SK-N-SH treated with all-trans-retinoic acid at 6 μM for 48 hours (cell line): ENCODE results near the gene PPM1G.

Source experiments
- ATAC-seq: fragments of 200-7000 bp; cut with Tn5 transposase; 3 replicates; pipeline ENCODE4 v1.9.1; 2020; ENCODE audit warnings: mild to moderate bottlenecking, moderate library complexity
- ARNTL ChIP-seq: fragments of 450-650 bp; formaldehyde crosslinking; IDR thresholded peaks from 2 replicates; pipeline ENCODE4 v1.5.0; 2020; ENCODE audit warnings: low read depth, mild to moderate bottlenecking, moderate library complexity, borderline replicate concordance
- BACH2 ChIP-seq: fragments of 250-450 bp; sonication (Bioruptor Pico); IDR thresholded peaks from 2 replicates; pipeline ENCODE4 v1.9.0; 2021; ENCODE audit warnings: mild to moderate bottlenecking, borderline replicate concordance
- ESRRG ChIP-seq: fragments of 250-450 bp; sonication (Bioruptor Pico); IDR thresholded peaks from 2 replicates; pipeline ENCODE4 v1.6.1; 2021; ENCODE audit warnings: mild to moderate bottlenecking
- GLIS3 ChIP-seq: fragments of 250-450 bp; sonication (Bioruptor Pico); IDR thresholded peaks from 2 replicates; pipeline ENCODE4 v1.5.0; 2020; ENCODE audit warnings: mild to moderate bottlenecking, moderate library complexity
- ISL1 ChIP-seq: fragments of 250-450 bp; sonication (Bioruptor Pico); IDR thresholded peaks from 2 replicates; pipeline ENCODE4 v2.1.2; 2022; ENCODE audit warnings: mild to moderate bottlenecking, moderate library complexity
- PPARA ChIP-seq: fragments of 250-450 bp; sonication (Bioruptor Pico); IDR thresholded peaks from 2 replicates; pipeline ENCODE4 v1.5.0; 2020; ENCODE audit warnings: mild to moderate bottlenecking, borderline replicate concordance
- RARB ChIP-seq: fragments of 250-450 bp; sonication (Bioruptor Pico); IDR thresholded peaks from 2 replicates; pipeline ENCODE4 v1.8.0; 2021; ENCODE audit warnings: mild to moderate bottlenecking, moderate library complexity
- SNAI2 ChIP-seq: fragments of 250-450 bp; sonication (Bioruptor Pico); IDR thresholded peaks from 2 replicates; pipeline ENCODE4 v1.5.0; 2020; ENCODE audit warnings: mild to moderate bottlenecking, moderate library complexity
- TCF4 ChIP-seq: fragments of 250-450 bp; sonication (Bioruptor Pico); IDR thresholded peaks from 2 replicates; pipeline ENCODE4 v1.8.0; 2021; ENCODE audit warnings: mild to moderate bottlenecking, moderate library complexity, borderline replicate concordance
- ZC3H10 ChIP-seq: fragments of 250-450 bp; sonication (Bioruptor Pico); IDR thresholded peaks from 2 replicates; pipeline ENCODE4 v1.5.1; 2021; ENCODE audit warnings: mild to moderate bottlenecking, moderate library complexity
- ZFP3 ChIP-seq: fragments of 250-450 bp; sonication (Bioruptor Pico); IDR thresholded peaks from 2 replicates; pipeline ENCODE4 v1.5.0; 2020; ENCODE audit warnings: mild to moderate bottlenecking, moderate library complexity
- ZFP30 ChIP-seq: fragments of 450-650 bp; formaldehyde crosslinking; IDR thresholded peaks from 2 replicates; pipeline ENCODE4 v1.5.0; 2022; ENCODE audit warnings: mild to moderate bottlenecking, moderate library complexity
- ZNF565 ChIP-seq: fragments of 450-650 bp; formaldehyde crosslinking; conservative IDR thresholded peaks from 2 replicates; pipeline ENCODE4 v1.5.0; 2020; ENCODE audit warnings: low read depth, mild to moderate bottlenecking, moderate library complexity
- ZNF70 ChIP-seq: fragments of 450-650 bp; formaldehyde crosslinking; IDR thresholded peaks from 2 replicates; pipeline ENCODE4 v1.5.0; 2020; ENCODE audit warnings: mild to moderate bottlenecking, moderate library complexity
- TF ChIP-seq, protein P1 (sequence below): fragments of 250-450 bp; sonication (Bioruptor Pico); IDR thresholded peaks from 2 replicates; pipeline ENCODE4 v1.5.0; 2020; ENCODE audit warnings: mild to moderate bottlenecking, moderate library complexity
- TF ChIP-seq, protein P2 (sequence below): fragments of 250-450 bp; sonication (Bioruptor Pico); IDR thresholded peaks from 2 replicates; pipeline ENCODE4 v1.8.0; 2020; ENCODE audit warnings: mild to moderate bottlenecking, moderate library complexity, borderline replicate concordance
- TF ChIP-seq, protein P3 (sequence below): fragments of 250-450 bp; sonication (Bioruptor Pico); IDR thresholded peaks from 2 replicates; pipeline ENCODE4 v1.5.1; 2020; ENCODE audit warnings: low read depth, mild to moderate bottlenecking, moderate library complexity
- TF ChIP-seq, protein P4 (sequence below): fragments of 250-450 bp; sonication (Bioruptor Pico); IDR thresholded peaks from 2 replicates; pipeline ENCODE4 v1.5.1; 2021; ENCODE audit warnings: mild to moderate bottlenecking, moderate library complexity
- TF ChIP-seq, protein P5 (sequence below): fragments of 250-450 bp; sonication (Bioruptor Pico); IDR thresholded peaks from 2 replicates; pipeline ENCODE4 v1.8.0; 2021; ENCODE audit warnings: low read depth, mild to moderate bottlenecking, moderate library complexity, borderline replicate concordance

PPM1G gene

DNA sequence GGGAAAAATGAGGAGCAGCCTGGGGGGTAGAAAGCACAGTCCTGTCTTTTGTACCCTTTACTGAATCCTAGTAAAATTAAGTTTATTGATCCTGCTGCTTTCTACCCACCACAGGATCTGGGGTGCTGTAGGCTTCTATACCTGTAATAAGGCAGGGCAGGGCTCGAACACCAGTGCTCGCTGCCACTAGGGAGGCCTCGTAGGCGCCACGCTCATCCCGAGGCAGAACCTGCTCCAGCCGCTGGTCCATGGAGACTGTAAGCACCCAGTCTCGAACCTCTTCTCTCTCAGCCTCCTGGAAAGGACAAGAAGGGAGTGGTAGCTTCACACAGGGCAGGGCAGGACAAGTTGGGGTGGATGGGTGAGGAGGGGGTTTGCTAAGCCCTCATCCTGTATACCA lies 35.8 kb upstream of the PPM1G start (continued):
- TF ChIP-seq, protein P1, sequence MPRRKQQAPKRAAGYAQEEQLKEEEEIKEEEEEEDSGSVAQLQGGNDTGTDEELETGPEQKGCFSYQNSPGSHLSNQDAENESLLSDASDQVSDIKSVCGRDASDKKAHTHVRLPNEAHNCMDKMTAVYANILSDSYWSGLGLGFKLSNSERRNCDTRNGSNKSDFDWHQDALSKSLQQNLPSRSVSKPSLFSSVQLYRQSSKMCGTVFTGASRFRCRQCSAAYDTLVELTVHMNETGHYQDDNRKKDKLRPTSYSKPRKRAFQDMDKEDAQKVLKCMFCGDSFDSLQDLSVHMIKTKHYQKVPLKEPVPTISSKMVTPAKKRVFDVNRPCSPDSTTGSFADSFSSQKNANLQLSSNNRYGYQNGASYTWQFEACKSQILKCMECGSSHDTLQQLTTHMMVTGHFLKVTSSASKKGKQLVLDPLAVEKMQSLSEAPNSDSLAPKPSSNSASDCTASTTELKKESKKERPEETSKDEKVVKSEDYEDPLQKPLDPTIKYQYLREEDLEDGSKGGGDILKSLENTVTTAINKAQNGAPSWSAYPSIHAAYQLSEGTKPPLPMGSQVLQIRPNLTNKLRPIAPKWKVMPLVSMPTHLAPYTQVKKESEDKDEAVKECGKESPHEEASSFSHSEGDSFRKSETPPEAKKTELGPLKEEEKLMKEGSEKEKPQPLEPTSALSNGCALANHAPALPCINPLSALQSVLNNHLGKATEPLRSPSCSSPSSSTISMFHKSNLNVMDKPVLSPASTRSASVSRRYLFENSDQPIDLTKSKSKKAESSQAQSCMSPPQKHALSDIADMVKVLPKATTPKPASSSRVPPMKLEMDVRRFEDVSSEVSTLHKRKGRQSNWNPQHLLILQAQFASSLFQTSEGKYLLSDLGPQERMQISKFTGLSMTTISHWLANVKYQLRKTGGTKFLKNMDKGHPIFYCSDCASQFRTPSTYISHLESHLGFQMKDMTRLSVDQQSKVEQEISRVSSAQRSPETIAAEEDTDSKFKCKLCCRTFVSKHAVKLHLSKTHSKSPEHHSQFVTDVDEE (CRISPR knock-in tag), result no peak
- TF ChIP-seq PPARA (CRISPR knock-in tag), result no peak
- TF ChIP-seq, protein P2, sequence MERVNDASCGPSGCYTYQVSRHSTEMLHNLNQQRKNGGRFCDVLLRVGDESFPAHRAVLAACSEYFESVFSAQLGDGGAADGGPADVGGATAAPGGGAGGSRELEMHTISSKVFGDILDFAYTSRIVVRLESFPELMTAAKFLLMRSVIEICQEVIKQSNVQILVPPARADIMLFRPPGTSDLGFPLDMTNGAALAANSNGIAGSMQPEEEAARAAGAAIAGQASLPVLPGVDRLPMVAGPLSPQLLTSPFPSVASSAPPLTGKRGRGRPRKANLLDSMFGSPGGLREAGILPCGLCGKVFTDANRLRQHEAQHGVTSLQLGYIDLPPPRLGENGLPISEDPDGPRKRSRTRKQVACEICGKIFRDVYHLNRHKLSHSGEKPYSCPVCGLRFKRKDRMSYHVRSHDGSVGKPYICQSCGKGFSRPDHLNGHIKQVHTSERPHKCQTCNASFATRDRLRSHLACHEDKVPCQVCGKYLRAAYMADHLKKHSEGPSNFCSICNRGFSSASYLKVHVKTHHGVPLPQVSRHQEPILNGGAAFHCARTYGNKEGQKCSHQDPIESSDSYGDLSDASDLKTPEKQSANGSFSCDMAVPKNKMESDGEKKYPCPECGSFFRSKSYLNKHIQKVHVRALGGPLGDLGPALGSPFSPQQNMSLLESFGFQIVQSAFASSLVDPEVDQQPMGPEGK (CRISPR knock-in tag), result no peak
- TF ChIP-seq, protein P3, sequence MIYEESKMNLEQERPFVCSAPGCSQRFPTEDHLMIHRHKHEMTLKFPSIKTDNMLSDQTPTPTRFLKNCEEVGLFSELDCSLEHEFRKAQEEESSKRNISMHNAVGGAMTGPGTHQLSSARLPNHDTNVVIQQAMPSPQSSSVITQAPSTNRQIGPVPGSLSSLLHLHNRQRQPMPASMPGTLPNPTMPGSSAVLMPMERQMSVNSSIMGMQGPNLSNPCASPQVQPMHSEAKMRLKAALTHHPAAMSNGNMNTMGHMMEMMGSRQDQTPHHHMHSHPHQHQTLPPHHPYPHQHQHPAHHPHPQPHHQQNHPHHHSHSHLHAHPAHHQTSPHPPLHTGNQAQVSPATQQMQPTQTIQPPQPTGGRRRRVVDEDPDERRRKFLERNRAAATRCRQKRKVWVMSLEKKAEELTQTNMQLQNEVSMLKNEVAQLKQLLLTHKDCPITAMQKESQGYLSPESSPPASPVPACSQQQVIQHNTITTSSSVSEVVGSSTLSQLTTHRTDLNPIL (CRISPR knock-in tag), result no peak

DNA sequence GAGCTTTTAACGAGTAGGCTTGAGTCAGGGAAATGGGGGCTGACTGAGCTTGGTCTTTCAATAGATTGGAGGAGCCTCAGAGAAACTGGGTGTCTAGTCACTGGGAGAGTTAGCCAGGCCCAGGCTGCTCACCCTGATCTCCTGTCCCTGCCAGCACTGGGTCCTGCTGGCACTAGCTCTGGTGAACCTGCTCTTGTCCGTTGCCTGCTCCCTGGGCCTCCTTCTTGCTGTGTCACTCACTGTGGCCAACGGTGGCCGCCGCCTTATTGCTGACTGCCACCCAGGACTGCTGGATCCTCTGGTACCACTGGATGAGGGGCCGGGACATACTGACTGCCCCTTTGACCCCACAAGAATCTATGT lies 33.5 kb upstream of the PPM1G start:
- no peak for TF ChIP-seq TCF4 (CRISPR knock-in tag)
- no peak for TF ChIP-seq ZNF70 (CRISPR knock-in tag)
- TF ChIP-seq, protein P4, sequence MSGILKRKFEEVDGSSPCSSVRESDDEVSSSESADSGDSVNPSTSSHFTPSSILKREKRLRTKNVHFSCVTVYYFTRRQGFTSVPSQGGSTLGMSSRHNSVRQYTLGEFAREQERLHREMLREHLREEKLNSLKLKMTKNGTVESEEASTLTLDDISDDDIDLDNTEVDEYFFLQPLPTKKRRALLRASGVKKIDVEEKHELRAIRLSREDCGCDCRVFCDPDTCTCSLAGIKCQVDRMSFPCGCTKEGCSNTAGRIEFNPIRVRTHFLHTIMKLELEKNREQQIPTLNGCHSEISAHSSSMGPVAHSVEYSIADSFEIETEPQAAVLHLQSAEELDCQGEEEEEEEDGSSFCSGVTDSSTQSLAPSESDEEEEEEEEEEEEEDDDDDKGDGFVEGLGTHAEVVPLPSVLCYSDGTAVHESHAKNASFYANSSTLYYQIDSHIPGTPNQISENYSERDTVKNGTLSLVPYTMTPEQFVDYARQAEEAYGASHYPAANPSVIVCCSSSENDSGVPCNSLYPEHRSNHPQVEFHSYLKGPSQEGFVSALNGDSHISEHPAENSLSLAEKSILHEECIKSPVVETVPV (CRISPR knock-in tag), result no peak
- TF ChIP-seq GLIS3, result no peak
- no peak for TF ChIP-seq BACH2 (CRISPR knock-in tag)
- TF ChIP-seq ZFP30 (CRISPR knock-in tag), result no peak
- TF ChIP-seq ESRRG, result no peak
- TF ChIP-seq, protein P3 (CRISPR knock-in tag), result no peak
- TF ChIP-seq, protein P5, sequence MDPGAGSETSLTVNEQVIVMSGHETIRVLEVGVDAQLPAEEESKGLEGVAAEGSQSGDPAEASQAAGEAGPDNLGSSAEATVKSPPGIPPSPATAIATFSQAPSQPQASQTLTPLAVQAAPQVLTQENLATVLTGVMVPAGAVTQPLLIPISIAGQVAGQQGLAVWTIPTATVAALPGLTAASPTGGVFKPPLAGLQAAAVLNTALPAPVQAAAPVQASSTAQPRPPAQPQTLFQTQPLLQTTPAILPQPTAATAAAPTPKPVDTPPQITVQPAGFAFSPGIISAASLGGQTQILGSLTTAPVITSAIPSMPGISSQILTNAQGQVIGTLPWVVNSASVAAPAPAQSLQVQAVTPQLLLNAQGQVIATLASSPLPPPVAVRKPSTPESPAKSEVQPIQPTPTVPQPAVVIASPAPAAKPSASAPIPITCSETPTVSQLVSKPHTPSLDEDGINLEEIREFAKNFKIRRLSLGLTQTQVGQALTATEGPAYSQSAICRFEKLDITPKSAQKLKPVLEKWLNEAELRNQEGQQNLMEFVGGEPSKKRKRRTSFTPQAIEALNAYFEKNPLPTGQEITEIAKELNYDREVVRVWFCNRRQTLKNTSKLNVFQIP (CRISPR knock-in tag), result no peak
- TF ChIP-seq, protein P1 (CRISPR knock-in tag), result no peak
- no peak for TF ChIP-seq ZFP3 (CRISPR knock-in tag)
- no peak for TF ChIP-seq PPARA (CRISPR knock-in tag)
- no peak for TF ChIP-seq ZC3H10 (CRISPR knock-in tag)
- TF ChIP-seq, protein P2 (CRISPR knock-in tag), result no peak
- TF ChIP-seq ARNTL (CRISPR knock-in tag), result no peak
- no peak for TF ChIP-seq ZNF565 (CRISPR knock-in tag)
- no peak for TF ChIP-seq SNAI2 (CRISPR knock-in tag)
- TF ChIP-seq RARB (CRISPR knock-in tag), result no peak
- no peak for TF ChIP-seq ISL1 (CRISPR knock-in tag)
- ATAC-seq, result peak; percentile 13
